PC-9 (cell line): ENCODE measurements around the gene POLA2.

Source experiments
- CTCF ChIP-seq: fragments of 200-600 bp; sonication (generic); conservative IDR thresholded peaks from 2 replicates; pipeline ENCODE4 v1.6.1; 2017; ENCODE audit warnings: mixed run types, antibody characterized with exemption, mild to moderate bottlenecking, moderate library complexity
- EZH2 ChIP-seq: fragments of 200-600 bp; sonication (generic); IDR thresholded peaks from 2 replicates; pipeline ENCODE4 v1.8.0; 2017; ENCODE audit warnings: antibody characterized with exemption, low read depth

DNA sequence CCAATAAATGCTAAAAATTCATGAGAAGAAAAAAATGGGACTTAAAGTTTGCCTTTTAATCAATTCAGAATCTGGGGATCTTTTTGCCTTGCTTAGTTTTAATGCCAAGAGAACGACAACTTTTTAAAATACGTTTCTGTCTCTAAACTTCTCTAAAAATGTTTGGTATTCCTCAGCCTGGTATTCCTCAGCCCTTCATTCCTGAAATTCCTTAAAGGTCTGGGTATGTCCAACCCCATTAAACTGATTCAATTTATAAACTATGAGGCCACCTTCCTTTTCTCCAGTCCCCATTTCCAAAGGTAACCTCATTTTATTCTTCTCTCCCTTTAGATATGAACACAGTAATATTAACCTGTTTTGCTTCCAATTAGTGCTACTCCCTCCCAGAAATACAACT is 16.6 kb downstream of the POLA2 start:
- no peak for TF ChIP-seq CTCF
- no peak for TF ChIP-seq EZH2
